Urinary bladder (tissue), 4 donors: ENCODE data around the gene ZSWIM5. TPM values are rescaled to one million over a fixed set of nuclear protein-coding genes. Genes with fewer than 3 reads are reported as not detected.
A peak's percentile ranks its signal among the peaks of the same experiment; 100 is the strongest.
"Not testable (repeated sequence)": the region's sequence is repeated elsewhere in the genome, so short reads cannot be mapped to it uniquely, and the experiment has no call there.

ENCODE experiments used
- DNase-seq: peaks from one replicate; pipeline ENCODE4 v3.0.0-alpha.2; 2015; ENCODE audit errors: extremely low spot score
- H3K27ac ChIP-seq: one replicate; pipeline ENCODE4 v1.5.1; 2013; ENCODE audit warnings: low read depth, mild to moderate bottlenecking, moderate library complexity
- H3K36me3 ChIP-seq: one replicate; pipeline ENCODE4 v1.6.1; 2013; ENCODE audit warnings: mild to moderate bottlenecking, moderate library complexity; ENCODE audit not compliant: insufficient read depth
- H3K4me1 ChIP-seq: one replicate; pipeline ENCODE4 v1.6.1; 2013; ENCODE audit warnings: mild to moderate bottlenecking, moderate library complexity; ENCODE audit not compliant: insufficient read depth
- H3K4me3 ChIP-seq: one replicate; pipeline ENCODE4 v1.5.1; 2013; ENCODE audit warnings: low read depth, low read length
- WGBS: extraction: QIAGEN DNeasy Blood & Tissue Kit; methylation state at CpG from one replicate; pipeline ENCODE4 v1.1.7; 2013; 5-methylcytosine and 5-hydroxymethylcytosine counted together
- polyA plus RNA-seq: library from polyadenylated mRNA; stranded (reverse); fragments of 200-250 nt; gene quantifications from one replicate; pipeline ENCODE4 v1.2.3, GENCODE V29; 2013
- total RNA-seq: library from RNA; depleted of rRNA; stranded (reverse); fragments of >200 nt; gene quantifications from one replicate; pipeline ENCODE4 v1.2.3, GENCODE V29; 2014
- donor health status: healthy with polysubstance abuse.
- donor health status: healthy.

ZSWIM5 gene
- total and polyA plus RNA-seq, 2 donors: 2.4 to 3.6 TPM

DNA sequence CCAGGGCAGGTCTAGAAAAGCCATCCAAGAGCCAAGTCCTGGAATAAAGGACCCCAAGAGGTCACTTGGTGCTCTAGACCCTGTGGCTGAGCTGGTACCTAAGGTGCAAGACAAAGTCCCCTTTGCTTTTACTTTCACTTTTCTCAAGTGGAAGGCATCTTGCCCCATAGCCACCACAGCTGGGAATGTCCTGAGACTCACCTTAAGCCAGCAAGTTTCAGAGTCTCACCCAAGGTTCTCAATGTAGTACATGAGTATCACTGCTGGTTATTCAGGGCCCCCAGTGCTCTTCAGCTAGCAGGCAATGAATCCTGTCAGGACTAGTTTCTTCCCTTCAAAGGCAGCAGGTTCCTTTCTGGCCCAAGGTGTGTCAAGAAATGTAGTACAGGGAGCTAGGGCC is 126.9 kb downstream of the ZSWIM5 start:
- DNase-seq: no peak
- Histone ChIP-seq H3K27ac (no peak overlapping the region), H3K36me3 (no peaks in the 10 kb centered on the region), H3K4me1 (no peaks in the 10 kb centered on the region), H3K4me3 (no peak overlapping the region)

DNA sequence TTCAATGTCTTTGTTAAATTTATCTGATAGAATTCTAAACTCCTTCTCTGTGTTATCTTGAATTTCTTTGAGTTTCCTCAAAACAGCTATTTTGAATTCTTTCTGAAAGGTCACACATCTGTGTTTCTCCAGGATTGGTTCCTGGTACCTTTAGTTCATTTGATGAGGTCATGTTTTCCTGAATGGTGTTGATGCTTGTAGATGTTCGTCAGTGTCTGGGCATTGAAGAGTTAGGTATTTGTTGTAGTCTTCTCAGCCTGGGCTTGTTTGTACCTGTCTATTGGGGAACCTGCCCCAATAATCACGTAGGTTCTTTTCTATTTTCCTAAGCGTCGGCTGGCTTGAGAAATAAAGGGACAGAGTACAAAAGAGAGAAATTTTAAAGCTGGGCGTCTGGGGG is 129.4 kb downstream of the ZSWIM5 start:
- 91% methylated on average over 5 of the region's 5 CpGs for WGBS
- not testable (repeated sequence) for H3K36me3 ChIP-seq, H3K4me1 ChIP-seq, H3K4me3 ChIP-seq, H3K27ac ChIP-seq, DNase-seq

DNA sequence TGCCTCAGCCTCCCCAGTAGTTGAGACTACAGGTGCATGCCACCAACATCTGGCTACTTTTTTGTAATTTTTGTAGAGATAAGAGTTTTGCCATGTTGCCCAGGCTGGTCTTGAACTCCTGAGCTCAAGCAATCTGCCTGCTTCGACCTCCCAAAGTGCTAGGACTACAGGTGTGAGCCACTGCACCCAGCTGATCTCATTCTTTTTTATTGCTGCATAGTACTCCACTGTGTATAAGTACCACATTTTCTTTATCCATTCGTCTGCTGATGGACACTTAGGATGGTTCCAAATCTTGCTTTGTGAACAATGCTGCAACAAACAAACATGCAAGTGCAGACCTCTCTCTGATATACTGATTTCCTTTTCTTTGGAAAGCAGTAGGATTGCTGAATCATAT is 134.8 kb downstream of the ZSWIM5 start:
- Histone ChIP-seq H3K36me3 (no peaks in the 10 kb centered on the region), H3K27ac (no peak overlapping the region), H3K4me1 (no peaks in the 10 kb centered on the region), H3K4me3 (no peak overlapping the region)
- WGBS: 76% methylated on average over 2 of the region's 2 CpGs
- DNase-seq: no peak

- no peak for DNase-seq
- Histone ChIP-seq H3K27ac (no peak overlapping the region), H3K36me3 (no peaks in the 10 kb centered on the region), H3K4me3 (no peak overlapping the region), H3K4me1 (no peaks in the 10 kb centered on the region)
- WGBS: 79% methylated on average over 2 of the region's 2 CpGs
Measured at GRCh38 chr1:45067806-45068205, 138.6 kb downstream of the ZSWIM5 start.

DNA sequence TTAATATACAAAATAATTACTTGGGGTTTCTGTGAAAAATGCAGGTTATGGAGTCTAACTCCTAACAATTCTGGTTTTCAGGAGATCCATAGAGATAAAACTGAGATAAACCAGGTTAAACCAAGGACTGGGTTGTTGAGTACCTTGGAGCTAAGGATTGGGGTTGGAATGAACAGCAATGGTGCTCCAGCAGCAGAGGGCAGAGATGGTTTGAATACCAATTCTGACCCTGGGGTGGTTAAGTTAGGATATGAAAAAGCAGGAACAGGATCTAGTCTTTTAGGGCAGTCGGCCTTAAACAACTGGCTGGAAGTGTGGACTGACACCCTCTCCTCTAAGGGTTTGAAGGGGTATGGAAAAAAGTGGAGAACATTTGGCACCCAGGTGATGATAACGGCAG is 141.3 kb downstream of the ZSWIM5 start:
- DNase-seq: no peak
- WGBS: 70% methylated on average over 2 of the region's 2 CpGs
- H3K4me1 ChIP-seq: no peaks in the 10 kb centered on the region
- H3K36me3 ChIP-seq: no peaks in the 10 kb centered on the region
- no peak overlapping the region for H3K27ac ChIP-seq
- H3K4me3 ChIP-seq: no peak overlapping the region

- H3K4me1 ChIP-seq, DNase-seq, H3K27ac ChIP-seq, H3K36me3 ChIP-seq, H3K4me3 ChIP-seq: not testable (repeated sequence)
- WGBS: 94% methylated on average over 4 of the region's 4 CpGs
Measured at GRCh38 chr1:45062463-45062862, 143.9 kb downstream of the ZSWIM5 start.

GRCh38 chr1:45059829-45060228 is 146.6 kb downstream of the ZSWIM5 start:
- Histone ChIP-seq H3K36me3 (no peaks in the 10 kb centered on the region), H3K4me3 (no peak overlapping the region), H3K27ac (no peak overlapping the region), H3K4me1 (no peaks in the 10 kb centered on the region)
- DNase-seq: no peak
- WGBS: 85% methylated on average over 2 of the region's 2 CpGs

DNA sequence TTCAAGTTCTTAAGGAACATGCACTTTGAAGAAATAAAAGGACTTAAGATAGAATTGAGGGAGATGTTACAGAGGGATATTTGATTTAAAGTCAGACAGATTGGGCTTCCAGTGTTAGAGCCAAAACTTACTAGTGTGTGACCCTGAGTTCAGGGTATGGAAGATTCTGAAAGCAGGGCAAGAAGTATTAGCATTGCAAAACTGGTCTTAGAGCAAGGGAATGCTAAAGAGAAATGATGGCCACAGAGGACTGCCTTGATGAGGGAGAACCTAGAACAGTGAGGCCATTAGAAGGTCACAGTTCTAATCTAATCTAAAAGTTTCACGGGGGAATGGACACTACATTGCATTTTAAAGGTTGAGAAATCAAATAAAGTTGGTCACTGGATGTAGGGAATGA is 148.9 kb downstream of the ZSWIM5 start:
- Histone ChIP-seq H3K4me1 (no peaks in the 10 kb centered on the region), H3K27ac (no peak overlapping the region), H3K4me3 (no peak overlapping the region), H3K36me3 (no peaks in the 10 kb centered on the region)
- 81% methylated on average over 1 of the region's 1 CpG for WGBS
- no peak for DNase-seq

- no peaks in the 10 kb centered on the region for H3K36me3 ChIP-seq
- no peak overlapping the region for H3K4me3 ChIP-seq
- H3K27ac ChIP-seq: peak overlapping the region; percentile 38
- no peak for DNase-seq
- WGBS: 34% methylated on average over 2 of the region's 2 CpGs
- no peaks in the 10 kb centered on the region for H3K4me1 ChIP-seq
Measured at GRCh38 chr1:45051005-45051772, 155.2 kb downstream of the ZSWIM5 start.

- Histone ChIP-seq H3K36me3 (peaks cover 3% of the 10 kb centered on the region), H3K27ac (no peak overlapping the region), H3K4me3 (no peak overlapping the region), H3K4me1 (no peaks in the 10 kb centered on the region)
- no peak for DNase-seq
- WGBS: 94% methylated on average over 5 of the region's 5 CpGs
Measured at GRCh38 chr1:45047032-45047431, 159.4 kb downstream of the ZSWIM5 start.

GRCh38 chr1:45044916-45045315 is 161.5 kb downstream of the ZSWIM5 start:
- H3K36me3 ChIP-seq: peaks cover 3% of the 10 kb centered on the region
- no peaks in the 10 kb centered on the region for H3K4me1 ChIP-seq
- no peak overlapping the region for H3K27ac ChIP-seq
- no peak overlapping the region for H3K4me3 ChIP-seq
- 93% methylated on average over 1 of the region's 1 CpG for WGBS
- no peak for DNase-seq

DNA sequence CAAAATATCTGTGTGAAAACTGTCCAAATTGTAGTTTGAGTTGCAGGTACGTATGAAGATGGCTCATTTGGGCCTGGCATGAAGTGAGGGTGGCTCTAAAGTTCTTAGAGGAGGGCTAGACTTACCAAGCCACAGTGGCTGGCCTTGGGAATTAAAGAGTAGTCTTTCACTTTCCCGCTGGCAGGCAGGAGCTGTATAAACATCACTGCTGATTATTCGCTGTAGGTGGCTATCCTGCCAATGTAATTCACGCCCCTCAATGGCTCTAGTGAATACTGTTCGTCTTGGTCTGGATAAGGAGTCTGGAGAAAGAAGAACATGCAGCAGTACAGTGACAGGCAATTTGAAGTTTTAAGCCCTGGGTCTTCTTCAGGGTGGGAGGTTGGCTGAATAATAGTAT is 163.3 kb downstream of the ZSWIM5 start:
- Histone ChIP-seq H3K27ac (no peak overlapping the region), H3K36me3 (peaks cover 3% of the 10 kb centered on the region), H3K4me1 (no peaks in the 10 kb centered on the region), H3K4me3 (no peak overlapping the region)
- WGBS: 87% methylated on average over 5 of the region's 5 CpGs
- DNase-seq: no peak

- DNase-seq: no peak
- WGBS: 95% methylated on average over 5 of the region's 5 CpGs
- peaks cover 3% of the 10 kb centered on the region for H3K36me3 ChIP-seq
Measured at GRCh38 chr1:45040297-45040696, 166.1 kb downstream of the ZSWIM5 start.

GRCh38 chr1:45038661-45039364 is 167.6 kb downstream of the ZSWIM5 start:
- no peak overlapping the region for H3K4me3 ChIP-seq
- H3K36me3 ChIP-seq: peaks cover 3% of the 10 kb centered on the region
- DNase-seq: no peak
- 91% methylated on average over 8 of the region's 8 CpGs for WGBS
- peaks cover 1% of the 10 kb centered on the region for H3K4me1 ChIP-seq
- no peak overlapping the region for H3K27ac ChIP-seq

More at GRCh38 chr1:45040297-45040696, 166.1 kb downstream of the ZSWIM5 start:
- Histone ChIP-seq H3K4me3 (no peak overlapping the region), H3K4me1 (peaks cover 1% of the 10 kb centered on the region), H3K27ac (no peak overlapping the region)
